Renal cortical epithelial cell (primary cell): ENCODE results near the gene AGO4. TPM values are rescaled to one million over a fixed set of nuclear protein-coding genes. Genes with fewer than 3 reads are reported as not detected.

ENCODE experiments used
- DNase-seq: peaks from one replicate; pipeline ENCODE4 v3.0.0-alpha.2; 2011; ENCODE audit warnings: low read depth
- total RNA-seq: library from RNA; depleted of rRNA; stranded (reverse); fragments of >200 nt; gene quantifications from 2 replicates; pipeline ENCODE4 v1.2.3, GENCODE V29; 2014

AGO4 gene
- total RNA-seq, 1 donor from 2014 or later, result 19.9 TPM

GRCh38 chr1:35894656-35895055, 86.8 kb downstream of the AGO4 start:
- DNase-seq, result no peak

- DNase-seq, result no peak
These were observed 92.1 kb downstream of the AGO4 start for GRCh38 chr1:35899941-35900340.

- no peak for DNase-seq
These were observed 93.4 kb downstream of the AGO4 start for GRCh38 chr1:35901235-35901634.

- DNase-seq, result no peak
These were observed 94.9 kb downstream of the AGO4 start for GRCh38 chr1:35902671-35903070.

Other genes with a start within 250 kb of the AGO4 start
- 0.35 and 1.4 TPM in 2 replicates for gene TFAP2E, start 234.7 kb upstream of the AGO4 start, total RNA-seq
- 29.9 and 31.5 TPM in 2 replicates for gene PSMB2, start 166.5 kb upstream of the AGO4 start, total RNA-seq
- gene C1orf216, start 89.1 kb upstream of the AGO4 start, total RNA-seq, result 9.4 and 15.6 TPM in 2 replicates
- 1.4 and 14.9 TPM in 2 replicates for gene CLSPN, start 38.0 kb upstream of the AGO4 start, total RNA-seq
- 4.9 and 17.9 TPM in 2 replicates for gene AGO1, start 75.2 kb downstream of the AGO4 start, total RNA-seq
- 5.0 and 26.1 TPM in 2 replicates for gene AGO3, start 123.1 kb downstream of the AGO4 start, total RNA-seq